T-helper 1 cell (primary cell): ENCODE measurements around the gene TF.
"Not testable (repeated sequence)": the region's sequence is repeated elsewhere in the genome, so short reads cannot be mapped to it uniquely, and the experiment has no call there.

Experiments
- DNase-seq, 5 donors: peaks; one replicate each; pipeline ENCODE4 v3.0.0-alpha.2; 2012 to 2020

The TF gene

GRCh38 chr3:133767607-133768006 is 21.4 kb downstream of the TF start:
- DNase-seq = no peak

- no peak for DNase-seq
These were observed 23.3 kb downstream of the TF start for GRCh38 chr3:133769536-133769935.

DNA sequence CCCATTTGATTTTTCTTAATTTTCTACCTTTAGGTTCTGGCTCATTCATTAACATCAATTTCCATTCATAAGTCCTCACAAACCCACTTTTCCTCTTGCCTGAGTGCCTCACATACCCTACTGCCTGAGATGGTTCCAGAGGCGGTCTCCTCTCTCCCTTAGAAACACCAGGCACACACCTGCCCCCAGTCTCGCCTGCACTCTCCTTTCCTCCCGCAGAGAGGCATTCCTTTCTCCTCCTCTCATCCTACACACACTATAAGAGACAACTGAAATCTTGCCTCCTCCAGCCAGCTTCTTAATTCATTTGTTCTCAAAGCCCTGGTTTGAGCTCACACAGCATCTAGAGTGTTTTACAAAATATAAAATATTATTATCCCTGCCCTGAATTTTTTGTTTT is 27.5 kb downstream of the TF start:
- DNase-seq = no peak

DNA sequence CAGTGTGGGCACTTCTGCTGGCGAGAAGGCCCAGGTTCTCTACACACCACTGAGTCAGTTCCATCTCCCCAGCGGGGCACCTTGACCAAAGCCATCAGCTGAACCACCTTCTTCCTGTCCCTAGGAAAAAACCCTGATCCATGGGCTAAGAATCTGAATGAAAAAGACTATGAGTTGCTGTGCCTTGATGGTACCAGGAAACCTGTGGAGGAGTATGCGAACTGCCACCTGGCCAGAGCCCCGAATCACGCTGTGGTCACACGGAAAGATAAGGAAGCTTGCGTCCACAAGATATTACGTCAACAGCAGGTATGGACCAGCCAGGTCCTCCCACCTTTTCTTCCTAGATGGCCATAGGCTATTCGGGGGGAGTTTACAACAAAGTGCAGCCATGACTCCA is 29.1 kb downstream of the TF start:
- DNase-seq = no peak

DNA sequence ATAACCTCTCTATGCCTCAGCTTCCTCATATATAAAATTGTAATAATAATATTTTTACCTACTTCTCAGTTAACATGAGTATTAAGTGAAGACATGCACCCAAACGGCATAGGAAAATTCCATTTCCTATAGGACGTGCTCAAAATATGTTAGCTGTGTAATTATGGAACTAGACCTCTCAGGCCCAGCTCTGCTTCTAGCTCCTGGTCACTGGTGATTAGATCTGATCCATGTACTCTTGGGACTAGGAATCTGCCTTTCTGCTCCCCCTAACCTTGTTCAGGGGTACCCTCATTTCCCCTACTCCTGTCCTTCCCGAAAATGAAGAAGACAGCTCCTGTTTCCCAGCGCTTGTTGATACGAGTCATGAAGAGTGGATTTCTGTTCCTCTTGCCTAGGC is 29.6 kb downstream of the TF start:
- no peak for DNase-seq

DNA sequence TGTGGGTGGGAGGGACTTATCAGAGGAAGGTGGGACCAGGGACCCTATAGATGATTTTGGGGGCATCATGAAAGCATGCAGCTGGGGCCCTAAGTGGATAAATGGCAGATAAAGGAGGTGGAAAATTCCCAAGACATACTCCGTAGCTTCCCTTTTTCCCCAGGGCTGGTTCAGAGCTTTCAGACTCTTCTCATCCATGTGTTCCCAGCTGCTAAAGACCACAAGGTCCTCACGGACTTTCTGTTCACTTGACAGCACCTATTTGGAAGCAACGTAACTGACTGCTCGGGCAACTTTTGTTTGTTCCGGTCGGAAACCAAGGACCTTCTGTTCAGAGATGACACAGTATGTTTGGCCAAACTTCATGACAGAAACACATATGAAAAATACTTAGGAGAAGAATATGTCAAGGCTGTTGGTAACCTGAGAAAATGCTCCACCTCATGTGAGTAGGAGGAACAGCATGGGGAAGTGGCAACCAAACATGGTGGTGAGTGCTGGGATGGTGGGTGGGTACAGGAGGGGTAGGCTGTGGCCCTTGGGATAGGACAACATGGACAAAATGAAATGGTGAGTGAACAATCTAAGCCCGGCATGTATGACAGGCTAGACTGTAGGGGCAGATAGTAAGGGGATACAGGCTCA is 30.7 kb downstream of the TF start:
- DNase-seq = no peak

DNA sequence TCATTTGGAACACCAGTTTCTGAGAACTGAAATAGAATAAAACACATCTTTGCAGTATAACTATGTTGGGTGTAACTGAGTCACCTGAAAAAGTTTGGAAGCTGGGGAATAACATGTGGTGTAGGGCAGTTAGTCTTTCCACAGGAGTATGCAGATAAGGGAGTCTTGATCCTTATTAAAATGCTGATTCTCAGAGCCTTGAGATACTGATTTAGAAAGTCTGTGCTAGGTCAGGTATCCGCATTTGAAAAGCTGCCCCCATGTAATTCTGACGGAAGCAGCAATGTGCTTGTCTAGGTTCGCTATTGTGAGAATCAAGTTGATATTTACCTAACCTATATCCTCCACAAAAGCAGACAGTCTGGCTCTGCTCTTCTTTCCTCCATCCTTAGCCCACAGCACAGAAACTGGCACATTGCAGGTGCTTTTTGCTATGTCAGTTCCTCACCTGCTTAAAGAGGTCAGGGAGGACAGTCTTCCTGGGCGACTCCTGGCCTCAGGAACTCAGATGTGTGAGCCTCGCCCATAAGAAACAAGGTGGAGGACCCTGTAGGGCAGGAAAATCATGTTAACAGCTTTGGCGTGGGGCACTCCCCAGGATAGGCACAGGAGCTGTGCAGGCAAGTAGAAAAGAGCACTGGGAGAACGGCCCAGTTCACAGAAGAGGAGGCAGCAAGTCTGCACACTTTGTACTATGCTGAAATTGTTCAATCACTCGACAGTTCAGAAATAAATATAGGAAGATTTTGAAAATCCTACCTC is 31.8 kb downstream of the TF start:
- DNase-seq = no peak

- DNase-seq = no peak
These were observed 33.5 kb downstream of the TF start for GRCh38 chr3:133779626-133780203.

DNA sequence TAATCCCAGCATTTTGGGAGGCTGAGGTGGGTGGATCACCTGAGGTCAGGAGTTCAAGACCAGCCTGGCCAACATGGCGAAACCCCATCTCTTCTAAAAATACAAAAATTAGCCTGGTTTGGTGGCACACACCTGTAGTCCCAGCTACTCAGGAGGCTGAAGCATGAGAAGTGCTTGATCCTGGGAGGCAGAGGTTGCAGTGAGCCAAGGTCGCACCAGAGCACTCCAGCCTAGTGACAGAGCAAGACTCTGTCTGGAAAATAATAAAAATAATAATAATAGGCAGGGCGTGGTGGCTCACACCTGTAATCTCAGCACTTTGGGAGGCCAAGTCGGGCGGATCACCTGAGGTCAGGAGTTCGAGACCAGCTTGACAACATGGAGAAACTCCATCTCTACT is 34.6 kb downstream of the TF start:
- DNase-seq = not testable (repeated sequence)

- no peak for DNase-seq
These were observed 35.4 kb downstream of the TF start for GRCh38 chr3:133781570-133781969.

DNA sequence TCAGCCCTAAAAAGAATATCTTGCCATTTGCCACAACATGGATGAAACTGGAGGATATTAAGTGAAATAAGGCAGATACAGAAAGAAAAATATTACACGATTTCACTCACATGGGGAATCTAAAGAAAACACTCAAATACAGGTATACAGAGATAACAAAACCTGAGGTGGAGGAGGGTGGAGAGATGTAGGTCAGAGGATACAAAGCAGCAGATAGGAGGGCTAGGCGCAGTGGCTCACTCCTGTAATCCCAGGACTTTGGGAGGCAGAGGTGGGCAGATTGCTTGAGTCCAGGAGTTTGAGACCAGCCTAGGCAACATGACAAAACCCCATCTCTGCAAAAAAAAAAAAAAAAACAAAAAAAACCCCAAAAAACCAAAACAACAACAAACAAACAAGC is 36.3 kb downstream of the TF start:
- DNase-seq = no peak

- no peak for DNase-seq
These were observed 37.6 kb downstream of the TF start for GRCh38 chr3:133783762-133784161.

- DNase-seq = no peak
These were observed 41.8 kb downstream of the TF start for GRCh38 chr3:133788024-133788423.

- DNase-seq = no peak
These were observed 46.1 kb downstream of the TF start for GRCh38 chr3:133792171-133792763.

GRCh38 chr3:133797396-133798105 is 51.4 kb downstream of the TF start:
- no peak for DNase-seq

DNA sequence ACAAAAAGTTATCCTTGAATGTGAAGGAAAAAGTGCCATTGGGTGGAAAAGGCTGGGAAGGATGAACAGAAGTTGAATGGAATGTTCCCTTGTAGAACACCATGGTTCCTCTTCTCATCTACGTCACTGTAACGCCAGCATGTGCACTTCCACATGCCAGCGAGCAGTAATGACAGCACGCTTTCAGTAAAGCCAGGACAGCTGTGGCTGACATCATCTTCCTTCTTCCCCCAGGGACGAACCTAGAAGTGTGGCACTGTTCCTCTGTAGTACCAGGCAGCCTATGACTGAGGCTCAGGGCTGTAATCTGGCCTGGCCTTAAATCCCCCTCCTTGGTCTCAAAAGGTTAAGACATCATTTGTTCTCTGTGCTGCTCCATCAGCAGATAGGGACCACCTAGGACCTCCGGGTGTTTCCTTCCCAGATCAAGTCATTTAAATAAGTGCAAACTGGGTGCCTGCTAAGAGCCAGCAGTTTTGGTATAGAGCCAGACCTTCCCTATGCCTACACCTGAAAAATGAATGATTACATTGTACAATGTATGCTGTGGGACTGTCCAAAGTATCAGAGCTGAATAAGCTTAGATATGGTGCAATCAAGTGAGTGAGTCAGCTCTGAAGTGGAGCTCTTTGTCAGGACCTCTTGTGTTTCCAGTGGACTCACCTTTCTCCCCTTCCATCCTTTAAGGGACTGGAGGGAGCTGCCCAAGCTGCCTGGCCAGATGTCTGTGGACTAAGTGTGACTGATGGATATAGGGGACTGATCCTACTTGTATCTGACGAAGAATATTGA is 53.8 kb downstream of the TF start:
- DNase-seq = no peak

GRCh38 chr3:133803469-133803868 is 57.3 kb downstream of the TF start:
- DNase-seq = no peak

DNA sequence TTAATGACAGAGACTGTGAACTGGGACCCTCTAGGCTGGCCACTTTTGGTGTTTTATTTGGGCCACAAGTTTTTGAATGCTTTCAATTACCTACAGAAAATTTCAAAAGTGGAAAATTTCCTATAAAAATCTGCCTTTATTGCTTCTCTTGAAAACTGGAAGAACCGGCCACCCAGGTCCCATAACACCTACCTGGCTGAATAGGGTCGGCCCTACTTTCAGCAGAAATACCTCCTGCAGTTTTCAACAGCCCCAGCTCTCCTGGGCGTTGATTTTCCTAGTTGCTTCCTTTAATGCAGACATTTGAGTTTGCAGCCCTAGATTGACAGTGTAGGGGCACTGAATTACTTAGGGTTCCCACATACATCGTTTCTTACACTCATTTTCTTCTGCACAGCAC is 58.7 kb downstream of the TF start:
- no peak for DNase-seq

DNA sequence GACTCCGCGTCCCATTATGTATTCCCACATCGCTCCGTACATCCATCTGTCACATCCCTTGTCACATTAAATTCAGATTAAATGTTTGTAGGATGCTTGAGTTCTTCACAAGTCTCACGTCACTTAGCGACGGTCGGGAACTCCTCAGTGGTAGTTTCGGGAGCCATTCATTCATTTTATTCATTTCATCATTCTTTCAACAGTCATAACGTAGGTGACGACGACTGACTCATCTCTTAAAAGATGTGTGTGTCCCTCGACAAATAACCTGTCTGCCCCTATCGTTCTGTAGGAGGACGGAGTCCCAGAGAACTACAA is 59.1 kb downstream of the TF start:
- no peak for DNase-seq

DNA sequence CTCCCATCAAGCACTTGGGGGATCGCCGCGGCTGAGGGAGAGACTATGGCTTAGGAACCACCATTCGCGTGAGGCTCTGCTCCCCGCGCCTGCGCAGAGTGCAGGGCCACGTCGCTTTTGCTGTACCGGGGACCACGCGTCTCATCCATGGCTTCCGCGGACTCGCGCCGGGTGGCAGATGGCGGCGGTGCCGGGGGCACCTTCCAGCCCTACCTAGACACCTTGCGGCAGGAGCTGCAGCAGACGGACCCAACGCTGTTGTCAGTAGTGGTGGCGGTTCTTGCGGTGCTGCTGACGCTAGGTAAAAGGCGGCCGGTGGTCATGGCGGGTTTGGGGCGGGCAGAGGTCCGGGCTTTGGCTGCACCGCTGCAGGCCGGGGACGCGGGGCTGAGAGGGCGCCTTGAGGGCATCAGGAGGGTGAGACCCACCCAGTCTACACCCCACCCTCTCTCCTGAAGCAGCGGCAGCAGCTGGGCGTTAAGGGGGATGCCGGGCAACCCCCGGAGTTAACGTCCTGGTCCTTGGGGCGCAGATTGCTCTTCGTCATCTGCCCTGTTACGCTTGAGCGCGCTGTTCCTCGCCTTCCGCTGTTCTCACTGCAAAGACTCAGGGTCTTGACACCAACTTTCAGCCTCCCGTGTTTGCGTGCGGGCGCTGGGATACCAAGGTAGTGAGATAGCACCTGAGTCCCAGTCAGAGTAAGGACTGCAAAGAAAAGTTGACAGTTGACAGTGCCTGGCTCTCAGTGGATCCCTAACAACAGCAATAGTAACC is 59.7 kb downstream of the TF start, which contains the start of gene SRPRB:
SRPRB (plus strand) TSS at position 114 of the 774 bp plus-strand sequence; CDS start at position 148, 34 bp downstream.
- DNase-seq = peak; percentile 93 to 96 (median 94)

GRCh38 chr3:133812872-133813271 is 66.7 kb downstream of the TF start:
- no peak for DNase-seq

DNA sequence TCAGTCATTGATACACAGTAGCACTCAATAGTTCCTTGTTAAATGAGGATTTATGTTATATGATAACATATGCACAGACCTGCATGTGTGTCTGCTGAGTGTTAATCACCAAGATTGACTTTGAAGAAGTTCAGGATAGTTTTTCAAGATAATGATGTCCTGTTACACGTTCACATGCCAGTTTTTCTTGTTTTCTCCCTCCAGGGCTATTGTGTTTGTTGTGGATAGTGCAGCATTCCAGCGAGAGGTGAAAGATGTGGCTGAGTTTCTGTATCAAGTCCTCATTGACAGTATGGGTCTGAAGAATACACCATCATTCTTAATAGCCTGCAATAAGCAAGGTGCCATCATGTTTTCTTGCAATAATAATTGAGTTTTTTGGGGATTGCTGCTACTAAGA is 69.2 kb downstream of the TF start:
- no peak for DNase-seq
